Measurements from ENCODE around the gene IL17RE.

- TF ChIP-seq CTCF (conservative IDR thresholded peaks at IDR 0.05; ENCODE audit: low read depth, low read length) (no peak), EZH2 (IDR thresholded peaks at IDR 0.05; ENCODE audit: borderline replicate concordance, low read depth, low read length, poor library complexity, severe bottlenecking) (no peak)
Observed at GRCh38 chr3:9876991-9877390, 25.7 kb upstream of the IL17RE start.
